ENCODE data around the gene PHACTR1. TPM values are rescaled to one million over a fixed set of nuclear protein-coding genes. Genes with fewer than 3 reads are reported as not detected.
A peak's percentile ranks its signal among the peaks of the same experiment; 100 is the strongest.

Gene PHACTR1
- polyA plus RNA-seq, 1 of the 3 experiments (the other 2 are of a cell fraction): 0.12 TPM

DNA sequence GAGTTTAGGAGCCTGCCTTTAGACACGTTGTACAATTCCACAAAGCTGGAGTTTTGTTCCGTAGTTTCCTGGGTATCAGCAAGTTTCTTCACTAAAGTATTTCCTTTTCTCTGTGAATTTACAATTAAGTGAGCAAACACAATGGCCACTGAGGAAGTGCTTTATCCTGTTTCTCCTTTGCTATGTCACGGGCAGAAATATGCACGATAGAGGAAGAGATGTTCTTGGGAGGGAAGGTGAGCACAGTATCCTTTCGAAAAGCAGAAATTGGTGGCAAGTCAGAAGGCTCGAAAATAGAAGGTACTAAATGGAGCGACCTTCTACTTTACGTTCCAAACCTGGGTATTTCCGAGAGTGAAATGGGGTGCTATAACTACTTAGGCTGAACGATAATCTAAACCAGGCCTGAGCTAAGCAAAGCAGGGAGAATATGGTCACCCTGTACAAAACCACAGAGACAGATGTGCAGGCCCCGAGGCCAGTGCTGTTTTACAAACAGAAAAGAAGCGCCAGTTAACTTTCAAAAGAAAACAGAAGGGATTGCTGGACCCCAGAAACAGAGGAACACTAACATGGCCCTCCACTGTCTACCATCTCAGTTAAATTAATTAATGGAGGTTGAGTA, 352.1 kb downstream of the PHACTR1 start:
- DNase-seq: no peak
- Histone ChIP-seq H3K27ac (ENCODE audit: low read depth in 2 of 2, low read length in 1 of 2) (peak overlapping the region in 1 of 2 experiments; percentile 65; a peak in 2 of 4 replicates), H3K4me1 (ENCODE audit: control insufficient read depth in 1 of 2, insufficient read depth in 2 of 2, low read depth in 1 of 2, low read length in 1 of 2) (peaks cover 0 to 11% of the 10 kb centered on the region in 2 experiments; a peak in 2 of 4 replicates), H4K20me1 (ENCODE audit: insufficient read depth) (no peaks in the 10 kb centered on the region), H3K4me3 (ENCODE audit: low read depth in 2 of 2, low read length in 1 of 2) (no peak overlapping the region), H3K9me3 (no peaks in the 10 kb centered on the region), H2AFZ (ENCODE audit: low read depth) (no peak overlapping the region), H3K4me2 (no peak overlapping the region), H3F3A (replicated peaks; ENCODE audit: insufficient read depth) (no peaks in the 10 kb centered on the region), H3K79me2 (ENCODE audit: insufficient read depth) (no peaks in the 10 kb centered on the region), H3K9ac (no peak overlapping the region), H3K36me3 (replicated peaks in 1 of 2; ENCODE audit: control insufficient read depth in 1 of 2, insufficient read depth in 2 of 2, low read length in 1 of 2) (no peaks in the 10 kb centered on the region), H3K27me3 (ENCODE audit: insufficient read depth) (no peaks in the 10 kb centered on the region), H3K9me2 (no peaks in the 10 kb centered on the region)
- TF ChIP-seq CHD2 (IDR thresholded peaks at IDR 0.05; ENCODE audit: low read length, partially characterized antibody) (no peak), GATA2 (CRISPR knock-in tag; IDR thresholded peaks at IDR 0.05) (no peak), SIN3A (IDR thresholded peaks at IDR 0.05; ENCODE audit: borderline replicate concordance, low read depth, low read length) (no peak), TCF12 (IDR thresholded peaks at IDR 0.05) (no peak), FOXM1 (IDR thresholded peaks at IDR 0.05; ENCODE audit: low read depth) (no peak), SMC3 (IDR thresholded peaks at IDR 0.05; ENCODE audit: low read depth, low read length) (no peak), NRF1 (IDR thresholded peaks at IDR 0.05; ENCODE audit: low read depth, low read length) (no peak), POLR2AphosphoS5 (IDR thresholded peaks at IDR 0.05; ENCODE audit: low read depth, low read length) (no peak), FOSL2 (IDR thresholded peaks at IDR 0.05; ENCODE audit: borderline replicate concordance, low read depth) (no peak), EP300 (IDR thresholded peaks at IDR 0.05; ENCODE audit: borderline replicate concordance in 1 of 2, low read depth in 1 of 2, low read length in 1 of 2) (no peak), YY1 (IDR thresholded peaks at IDR 0.05; ENCODE audit: low read depth) (no peak), GABPA (IDR thresholded peaks at IDR 0.05; ENCODE audit: low read depth) (no peak), MEF2A (IDR thresholded peaks at IDR 0.05; ENCODE audit: borderline replicate concordance, low read depth) (no peak), TEAD4 (IDR thresholded peaks at IDR 0.05; ENCODE audit: borderline replicate concordance, insufficient read depth) (no peak), MXI1 (IDR thresholded peaks at IDR 0.05; ENCODE audit: low read depth, low read length) (no peak), RXRA (IDR thresholded peaks at IDR 0.05; ENCODE audit: borderline replicate concordance, low read depth) (no peak), EZH2phosphoT487 (IDR thresholded peaks at IDR 0.05; ENCODE audit: borderline replicate concordance, low read depth) (no peak)
- TF ChIP-seq, protein P1, sequence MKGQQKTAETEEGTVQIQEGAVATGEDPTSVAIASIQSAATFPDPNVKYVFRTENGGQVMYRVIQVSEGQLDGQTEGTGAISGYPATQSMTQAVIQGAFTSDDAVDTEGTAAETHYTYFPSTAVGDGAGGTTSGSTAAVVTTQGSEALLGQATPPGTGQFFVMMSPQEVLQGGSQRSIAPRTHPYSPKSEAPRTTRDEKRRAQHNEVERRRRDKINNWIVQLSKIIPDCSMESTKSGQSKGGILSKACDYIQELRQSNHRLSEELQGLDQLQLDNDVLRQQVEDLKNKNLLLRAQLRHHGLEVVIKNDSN (IDR thresholded peaks at IDR 0.05; ENCODE audit: borderline replicate concordance, low read depth): no peak
- TF ChIP-seq, protein P2, sequence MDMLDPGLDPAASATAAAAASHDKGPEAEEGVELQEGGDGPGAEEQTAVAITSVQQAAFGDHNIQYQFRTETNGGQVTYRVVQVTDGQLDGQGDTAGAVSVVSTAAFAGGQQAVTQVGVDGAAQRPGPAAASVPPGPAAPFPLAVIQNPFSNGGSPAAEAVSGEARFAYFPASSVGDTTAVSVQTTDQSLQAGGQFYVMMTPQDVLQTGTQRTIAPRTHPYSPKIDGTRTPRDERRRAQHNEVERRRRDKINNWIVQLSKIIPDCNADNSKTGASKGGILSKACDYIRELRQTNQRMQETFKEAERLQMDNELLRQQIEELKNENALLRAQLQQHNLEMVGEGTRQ (IDR thresholded peaks at IDR 0.05; ENCODE audit: borderline replicate concordance, low read depth, low read length): no peak
- TF ChIP-seq, protein P3, sequence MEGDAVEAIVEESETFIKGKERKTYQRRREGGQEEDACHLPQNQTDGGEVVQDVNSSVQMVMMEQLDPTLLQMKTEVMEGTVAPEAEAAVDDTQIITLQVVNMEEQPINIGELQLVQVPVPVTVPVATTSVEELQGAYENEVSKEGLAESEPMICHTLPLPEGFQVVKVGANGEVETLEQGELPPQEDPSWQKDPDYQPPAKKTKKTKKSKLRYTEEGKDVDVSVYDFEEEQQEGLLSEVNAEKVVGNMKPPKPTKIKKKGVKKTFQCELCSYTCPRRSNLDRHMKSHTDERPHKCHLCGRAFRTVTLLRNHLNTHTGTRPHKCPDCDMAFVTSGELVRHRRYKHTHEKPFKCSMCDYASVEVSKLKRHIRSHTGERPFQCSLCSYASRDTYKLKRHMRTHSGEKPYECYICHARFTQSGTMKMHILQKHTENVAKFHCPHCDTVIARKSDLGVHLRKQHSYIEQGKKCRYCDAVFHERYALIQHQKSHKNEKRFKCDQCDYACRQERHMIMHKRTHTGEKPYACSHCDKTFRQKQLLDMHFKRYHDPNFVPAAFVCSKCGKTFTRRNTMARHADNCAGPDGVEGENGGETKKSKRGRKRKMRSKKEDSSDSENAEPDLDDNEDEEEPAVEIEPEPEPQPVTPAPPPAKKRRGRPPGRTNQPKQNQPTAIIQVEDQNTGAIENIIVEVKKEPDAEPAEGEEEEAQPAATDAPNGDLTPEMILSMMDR (IDR thresholded peaks at IDR 0.05): no peak
- 44% methylated on average over 12 of the region's 12 CpGs for WGBS (ENCODE audit: low lambda C conversion rate)
- ChIA-PET POLR2A (interaction anchor here (0.7 kb wide), 1 partner anchor 10 kb away, joined by 3 read pairs; no protein-coding TSS in a partner anchor), CTCF (no interaction called here)

All from SK-N-SH (cell line).